ENCODE data around the gene DDX5.
A peak's percentile ranks its signal among the peaks of the same experiment; 100 is the strongest.
"Not testable (repeated sequence)": the region's sequence is repeated elsewhere in the genome, so short reads cannot be mapped to it uniquely, and the experiment has no call there.

The DDX5 gene

GRCh38 chr17:64507413-64507782 lies 1.3 kb upstream of the DDX5 start:
- DNase-seq (ENCODE audit: low read depth), result peak; percentile 83

GRCh38 chr17:64506576-64507412 lies 705 bp upstream of the DDX5 start, which contains the start of gene CEP95:
TSS of gene CEP95 (plus strand) at chr17:64506977. CDS start at chr17:64507098, 121 bp downstream.
- DNase-seq (ENCODE audit: low read depth), result peak; percentile 99

GRCh38 chr17:64505340-64506200 lies 519 bp downstream of the DDX5 start:
- peak; percentile 91 for DNase-seq (ENCODE audit: low read depth)

- DNase-seq (ENCODE audit: low read depth), result peak; percentile 65
Observed at GRCh38 chr17:64504769-64505339, 1.2 kb downstream of the DDX5 start.

- DNase-seq (ENCODE audit: low read depth), result no peak
Observed at GRCh38 chr17:64503821-64504768, 2.0 kb downstream of the DDX5 start.

GRCh38 chr17:64503341-64503740 lies 2.7 kb downstream of the DDX5 start:
- DNase-seq (ENCODE audit: low read depth), result no peak

- peak; percentile 50 for DNase-seq (ENCODE audit: low read depth)
Observed at GRCh38 chr17:64502809-64503208, 3.3 kb downstream of the DDX5 start.

- no peak for DNase-seq (ENCODE audit: low read depth)
Observed at GRCh38 chr17:64502021-64502420, 4.1 kb downstream of the DDX5 start.

GRCh38 chr17:64500862-64501765 lies 5.0 kb downstream of the DDX5 start:
- DNase-seq (ENCODE audit: low read depth), result no peak

- DNase-seq (ENCODE audit: low read depth), result no peak
Observed at GRCh38 chr17:64500487-64500859, 5.6 kb downstream of the DDX5 start.

GRCh38 chr17:64499805-64500486 lies 6.1 kb downstream of the DDX5 start:
- DNase-seq (ENCODE audit: low read depth), result peak; percentile 59

GRCh38 chr17:64498308-64499203 lies 7.5 kb downstream of the DDX5 start:
- peak; percentile 70 for DNase-seq (ENCODE audit: low read depth)

GRCh38 chr17:64497565-64498035 lies 8.5 kb downstream of the DDX5 start:
- peak; percentile 17 for DNase-seq (ENCODE audit: low read depth)

- peak; percentile 98 for DNase-seq (ENCODE audit: low read depth)
Observed at GRCh38 chr17:64496786-64497564, 9.1 kb downstream of the DDX5 start, which contains the start of gene POLG2. TSS of gene POLG2 (minus strand) at chr17:64497054. CDS start at chr17:64496968, 86 bp downstream.

- DNase-seq (ENCODE audit: low read depth), result no peak
Observed at GRCh38 chr17:64496348-64496785, 9.7 kb downstream of the DDX5 start.

GRCh38 chr17:64495300-64495699 lies 10.8 kb downstream of the DDX5 start:
- DNase-seq (ENCODE audit: low read depth), result not testable (repeated sequence)

- no peak for DNase-seq (ENCODE audit: low read depth)
Observed at GRCh38 chr17:64494121-64494520, 12.0 kb downstream of the DDX5 start.
